K562 (cell line): ENCODE data around the gene PHLDB3. TPM values are rescaled to one million over a fixed set of nuclear protein-coding genes. Genes with fewer than 3 reads are reported as not detected.

Source experiments
- ATAC-seq: fragments of 200-7000 bp; cut with Tn5 transposase; 3 replicates; pipeline ENCODE4 v1.9.1; 2020; ENCODE audit warnings: moderate library complexity
- BruUV-seq: library from RNA; stranded (reverse); fragments of 400-500 nt; replicated peaks from 2 replicates; lab custom pipeline; 2021; lab: Mats Ljungman, UMichigan
- CTCF ChIA-PET: fragments of 300-600 bp; formaldehyde crosslinking; extraction: SDS; loops from one replicate; lab custom pipeline; 2021; ENCODE audit warnings: low intra/inter-chr PET ratio; lab: Yijun Ruan, JAX
- POLR2A ChIA-PET: fragments of 300-600, 350-650 bp; sonication (Branson Sonifier 250); formaldehyde crosslinking; extraction: SDS; loops from one replicate; lab custom pipeline; 2021; ENCODE audit warnings: antibody characterized with exemption, inconsistent platforms; lab: Yijun Ruan, JAX
- DNase-seq, 4 experiments: peaks; one replicate each; pipeline versions ENCODE4 v3.0.0 to v3.0.0-alpha.2; 2011 to 2018; ENCODE audit warnings: low spot score in 3 of 4, mixed read lengths in 3 of 4; ENCODE audit errors: extremely low read depth in 1 of 4
- FAIRE-seq: peaks from 2 replicates; lab custom pipeline; 2011; peaks lifted over from hg19 to GRCh38; lab: Jason Lieb, UNC
- H2AFZ ChIP-seq: 2 replicates; pipeline ENCODE4 v1.6.0; 2011; ENCODE audit warnings: low read depth, low read length, control low read depth, inconsistent platforms
- H3K27ac ChIP-seq: fragments of 200-600 bp; 3 replicates; pipeline ENCODE4 v1.8.0; 2011; ENCODE audit warnings: low read depth, mild to moderate bottlenecking, control low read depth, inconsistent platforms, low read length, moderate library complexity, mixed read lengths; ENCODE audit errors: extremely low read depth
- H3K27me3 ChIP-seq, 2 experiments: fragments of 300-600 bp in 1 of 2; 2 replicates in 1 of 2; 3 replicates in 1 of 2; pipeline versions ENCODE4 v1.6.0 to v1.8.0; 2011; ENCODE audit warnings: inconsistent platforms in 2 of 2, low read length in 2 of 2, mild to moderate bottlenecking in 1 of 2, mixed read lengths in 1 of 2, moderate library complexity in 1 of 2; ENCODE audit not compliant: control insufficient read depth in 2 of 2, insufficient read depth in 2 of 2
- H3K36me3 ChIP-seq: fragments of 300-600 bp; 3 replicates; pipeline ENCODE4 v1.8.0; 2011; ENCODE audit warnings: mild to moderate bottlenecking, low read length, inconsistent platforms; ENCODE audit not compliant: control insufficient read depth, insufficient read depth
- H3K4me1 ChIP-seq, 2 experiments: fragments of 200-600 bp in 1 of 2; replicated peaks in 1 of 2; 2 replicates in 1 of 2; 3 replicates in 1 of 2; pipeline versions ENCODE4 v1.5.1 to v1.8.0; 2011; ENCODE audit warnings: inconsistent platforms in 2 of 2, low read length in 2 of 2, mild to moderate bottlenecking in 1 of 2, mixed read lengths in 1 of 2, moderate library complexity in 1 of 2; ENCODE audit not compliant: control insufficient read depth in 2 of 2, insufficient read depth in 2 of 2
- H3K4me2 ChIP-seq: 2 replicates; pipeline ENCODE4 v1.6.1; 2011; ENCODE audit warnings: low read length, control low read depth, inconsistent platforms, mixed read lengths; ENCODE audit not compliant: insufficient read depth
- H3K4me3 ChIP-seq: fragments of 200-600 bp; sonication (generic), shearing (Covaris generic); 2 replicates; pipeline ENCODE4 v1.5.1; 2016; ENCODE audit warnings: control low read depth, inconsistent platforms
- H3K79me2 ChIP-seq: fragments of 200-600 bp; 3 replicates; pipeline ENCODE4 v1.8.0; 2011; ENCODE audit warnings: low read length, inconsistent platforms; ENCODE audit not compliant: control insufficient read depth, insufficient read depth
- H3K9ac ChIP-seq, 2 experiments: 2 replicates each; pipeline versions ENCODE4 v1.6.0 to v1.6.1; 2011; ENCODE audit warnings: low read depth in 2 of 2, low read length in 2 of 2, control low read depth in 1 of 2, inconsistent platforms in 1 of 2, mild to moderate bottlenecking in 1 of 2, mixed read lengths in 1 of 2; ENCODE audit not compliant: insufficient read depth in 1 of 2
- H3K9me1 ChIP-seq: one replicate; pipeline ENCODE4 v1.6.0; 2011; ENCODE audit warnings: inconsistent platforms, mild to moderate bottlenecking, low read length, moderate library complexity; ENCODE audit not compliant: control insufficient read depth, insufficient read depth
- H3K9me3 ChIP-seq: replicated peaks from 2 replicates; pipeline ENCODE4 v1.5.1; 2011; ENCODE audit warnings: low read depth, low read length, inconsistent platforms; ENCODE audit not compliant: control insufficient read depth, insufficient read depth
- H4K20me1 ChIP-seq: replicated peaks from 2 replicates; pipeline ENCODE4 v1.6.1; 2011; ENCODE audit warnings: low read length, inconsistent platforms, mixed read lengths; ENCODE audit not compliant: control insufficient read depth, insufficient read depth
- ARHGAP35 ChIP-seq: fragments of 450-650 bp; IDR thresholded peaks from 2 replicates; pipeline ENCODE4 v1.6.1; 2018; ENCODE audit not compliant: partially characterized antibody
- CBFA2T3 ChIP-seq: fragments of 450-650 bp; IDR thresholded peaks from 2 replicates; pipeline ENCODE4 v1.6.1; 2017
- DMBX1 ChIP-seq: fragments of 250-450 bp; sonication (Bioruptor Pico); IDR thresholded peaks from 2 replicates; pipeline ENCODE4 v1.8.0; 2022; ENCODE audit warnings: inconsistent platforms, mild to moderate bottlenecking, moderate library complexity, borderline replicate concordance
- ID3 ChIP-seq, 2 experiments: fragments of 250-450 bp in 1 of 2; fragments of 450-650 bp in 1 of 2; sonication (Bioruptor Pico) in 1 of 2; IDR thresholded peaks; 2 replicates each; pipeline versions ENCODE4 v1.6.1 to v1.8.0; 2016 to 2021; ENCODE audit warnings: mild to moderate bottlenecking in 2 of 2, moderate library complexity in 2 of 2, missing compliant biosample characterization in 1 of 2, missing genetic modification characterization in 1 of 2
- KHSRP ChIP-seq: fragments of 450-650 bp; IDR thresholded peaks from 2 replicates; pipeline ENCODE4 v1.6.1; 2017
- KLF6 ChIP-seq: fragments of 250-450 bp; sonication (Bioruptor Pico); IDR thresholded peaks from 2 replicates; pipeline ENCODE4 v1.4.0; 2020; ENCODE audit warnings: mild to moderate bottlenecking, moderate library complexity, borderline replicate concordance
- LCOR ChIP-seq: sonication (generic); formaldehyde crosslinking; IDR thresholded peaks from 2 replicates; pipeline ENCODE4 v1.8.0; 2022; ENCODE audit warnings: mild to moderate bottlenecking, missing genetic modification reagents
- MCM5 ChIP-seq: fragments of 450-650 bp; IDR thresholded peaks from 2 replicates; pipeline ENCODE4 v1.6.1; 2016; ENCODE audit warnings: low read depth
- MECOM ChIP-seq: fragments of 250-450 bp; sonication (Bioruptor Pico); IDR thresholded peaks from 2 replicates; pipeline ENCODE4 v1.8.0; 2022; ENCODE audit warnings: inconsistent platforms
- NFE2L1 ChIP-seq: fragments of 450-650 bp; IDR thresholded peaks from 2 replicates; pipeline ENCODE4 v1.6.1; 2016; ENCODE audit warnings: missing genetic modification characterization, low read depth, mild to moderate bottlenecking, missing compliant biosample characterization, moderate library complexity, borderline replicate concordance
- PTRF ChIP-seq: fragments of 450-650 bp; IDR thresholded peaks from 2 replicates; pipeline ENCODE4 v1.6.1; 2016; ENCODE audit warnings: mild to moderate bottlenecking, missing genetic modification characterization, missing compliant biosample characterization
- PTTG1 ChIP-seq: fragments of 450-650 bp; IDR thresholded peaks from 2 replicates; pipeline ENCODE4 v1.6.1; 2016; ENCODE audit warnings: low read depth, mild to moderate bottlenecking, missing genetic modification characterization, missing compliant biosample characterization
- TCF7 ChIP-seq: sonication (generic); IDR thresholded peaks from 2 replicates; pipeline ENCODE4 v1.6.1; 2016; ENCODE audit warnings: antibody characterized with exemption, borderline replicate concordance
- ZNF41 ChIP-seq: fragments of 250-450 bp; sonication (Bioruptor Pico); conservative IDR thresholded peaks from 2 replicates; pipeline ENCODE4 v1.4.0; 2020; ENCODE audit warnings: mild to moderate bottlenecking
- ZNF639 ChIP-seq, 2 experiments: fragments of 200-800 bp in 1 of 2; sonication (Bioruptor generic) in 1 of 2; sonication (generic) in 1 of 2; formaldehyde crosslinking in 1 of 2; IDR thresholded peaks in 1 of 2; conservative IDR thresholded peaks in 1 of 2; 2 replicates each; pipeline versions ENCODE4 v1.5.0 to v1.6.1; 2016 to 2020; ENCODE audit warnings: missing compliant biosample characterization in 1 of 2, missing genetic modification characterization in 1 of 2, missing genetic modification reagents in 1 of 2
- ZNF668 ChIP-seq: fragments of 250-450 bp; sonication (Bioruptor Pico); IDR thresholded peaks from 2 replicates; pipeline ENCODE4 v1.8.0; 2022; ENCODE audit warnings: mild to moderate bottlenecking, inconsistent platforms
- WGBS: fragments of 100-300 bp; shearing (Covaris generic); methylation state at CpG from one replicate; pipeline ENCODE4 v1.1.6; 2016; ENCODE audit warnings: low coverage, mixed read lengths; ENCODE audit not compliant: insufficient coverage; ENCODE audit errors: missing lambda C conversion rate; 5-methylcytosine and 5-hydroxymethylcytosine counted together
- in situ Hi-C: fragments of 300-500 bp; cut with MboI; formaldehyde crosslinking; loops from 4 replicates; pipeline ENCODE4 v1.15.0; 2018; ENCODE audit warnings: inconsistent platforms, mixed read lengths
- intact Hi-C: fragments of 100-400 bp; cut with micrococcal nuclease; formaldehyde crosslinking; loops from 2 replicates; pipeline ENCODE4 v1.14.2; 2022
- polyA plus RNA-seq, 8 experiments: library from polyadenylated mRNA; depleted of rRNA in 4 of 8; stranded (reverse) in 5 of 8; unstranded in 3 of 8; fragments of >200 nt; fragmentation: Nextera tagmentation in 2 of 8; fragmentation: Illumina TruSeq in 1 of 8; extraction: Ambion mirVana in 2 of 8; extraction: Trizol in 1 of 8; gene quantifications; 2 replicates each; pipeline versions ENCODE4 v1.2.1 to v1.2.3, GENCODE V29; 2011 to 2014; ENCODE audit warnings: inconsistent platforms in 1 of 8, missing spikeins in 1 of 8
- total RNA-seq, 7 experiments: library from RNA; depleted of rRNA in 6 of 7; stranded (reverse); fragments of >200 nt in 6 of 7; fragmentation: Illumina TruSeq in 2 of 7; extraction: Trizol in 2 of 7; gene quantifications; 2 replicates each; pipeline versions ENCODE4 v1.2.1 to v1.2.3, GENCODE V29; 2011 to 2021; ENCODE audit warnings: low replicate concordance in 1 of 7
- TF ChIP-seq, protein P1 (sequence below): fragments of 250-450 bp; sonication (Bioruptor Pico); IDR thresholded peaks from 2 replicates; pipeline ENCODE4 v1.4.0; 2020; ENCODE audit warnings: mild to moderate bottlenecking

PHLDB3 gene
- total and polyA plus RNA-seq, 9 of the 15 experiments (the other 6 are each of a cell fraction or from before 2014, with no cell fraction given): 0.04 to 23.5 (median 3.9) TPM

DNA sequence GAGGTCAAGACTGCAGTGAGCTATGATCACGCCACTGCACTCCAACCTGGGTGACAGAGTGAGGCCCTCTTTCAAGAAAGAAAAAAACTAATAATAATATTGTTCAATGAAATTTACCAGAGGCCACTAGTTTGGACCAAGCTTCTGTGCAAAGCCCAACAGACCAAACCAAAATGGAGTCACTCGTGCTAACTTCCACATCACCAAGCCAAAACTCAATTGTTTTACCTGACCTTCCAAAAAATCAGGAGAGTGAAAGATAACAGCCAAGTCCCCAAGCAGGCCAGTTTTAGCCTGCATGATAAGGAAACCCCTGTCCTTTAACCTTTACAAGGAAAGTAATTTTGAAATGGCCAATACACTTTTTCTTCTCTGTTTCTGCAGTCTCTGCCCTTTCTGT, 59.1 kb downstream of the PHLDB3 start:
- no peak for FAIRE-seq
- TF ChIP-seq ZNF41 (CRISPR knock-in tag): peak; percentile 72; the same call in 1 of the 2 replicates
- TF ChIP-seq ARHGAP35: no peak
- peak; percentile 85 for TF ChIP-seq PTRF (tag)
- TF ChIP-seq ID3 (CRISPR knock-in tag; IDR thresholded peaks at IDR 0.05): no peak
- TF ChIP-seq ID3 (tag; IDR thresholded peaks at IDR 0.05): peak; percentile 77; the same call in 1 of the 2 replicates
- TF ChIP-seq, protein P1, sequence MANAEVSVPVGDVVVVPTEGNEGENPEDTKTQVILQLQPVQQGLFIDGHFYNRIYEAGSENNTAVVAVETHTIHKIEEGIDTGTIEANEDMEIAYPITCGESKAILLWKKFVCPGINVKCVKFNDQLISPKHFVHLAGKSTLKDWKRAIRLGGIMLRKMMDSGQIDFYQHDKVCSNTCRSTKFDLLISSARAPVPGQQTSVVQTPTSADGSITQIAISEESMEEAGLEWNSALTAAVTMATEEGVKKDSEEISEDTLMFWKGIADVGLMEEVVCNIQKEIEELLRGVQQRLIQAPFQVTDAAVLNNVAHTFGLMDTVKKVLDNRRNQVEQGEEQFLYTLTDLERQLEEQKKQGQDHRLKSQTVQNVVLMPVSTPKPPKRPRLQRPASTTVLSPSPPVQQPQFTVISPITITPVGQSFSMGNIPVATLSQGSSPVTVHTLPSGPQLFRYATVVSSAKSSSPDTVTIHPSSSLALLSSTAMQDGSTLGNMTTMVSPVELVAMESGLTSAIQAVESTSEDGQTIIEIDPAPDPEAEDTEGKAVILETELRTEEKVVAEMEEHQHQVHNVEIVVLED (CRISPR knock-in tag): 0 out of 2 replicates have a peak, but pooled peaks have one; percentile 15
- TF ChIP-seq MCM5: no peak
- no peak for TF ChIP-seq KHSRP
- TF ChIP-seq PTTG1 (tag): peak; percentile 91
- peak; percentile 57; the same call in 1 of the 2 replicates for TF ChIP-seq NFE2L1
- TF ChIP-seq ZNF668: peak; percentile 84; the same call in 1 of the 2 replicates
- TF ChIP-seq DMBX1 (CRISPR knock-in tag): peak; percentile 94
- peak; percentile 55; the same call in 1 of the 2 replicates for TF ChIP-seq MECOM (CRISPR knock-in tag)
- TF ChIP-seq LCOR (CRISPR knock-in tag): no peak
- peak; percentile 64; the same call in 1 of the 2 replicates for TF ChIP-seq KLF6 (CRISPR knock-in tag)
- peak in 1 of 2 experiments; percentile 65; a peak in 2 of 4 replicates for TF ChIP-seq ZNF639 (CRISPR knock-in tag; conservative IDR thresholded peaks at IDR 0.05 in 1 of 2, IDR thresholded peaks at IDR 0.05 in 1 of 2)
- no peak for TF ChIP-seq TCF7
- peak; percentile 14; the same call in 1 of the 2 replicates for TF ChIP-seq CBFA2T3

More for the DNA sequence above, 59.1 kb downstream of the PHLDB3 start:
- WGBS: 53% methylated on average over 2 of the region's 2 CpGs
- in situ Hi-C loops: loop anchor here (5.0 kb wide), 2 partner anchors 72 to 207 kb away; no protein-coding TSS in a partner anchor
- Histone ChIP-seq H3K9ac (no peak overlapping the region), H2AFZ (no peak overlapping the region), H3K9me3 (no peaks in the 10 kb centered on the region), H3K27me3 (no peaks in the 10 kb centered on the region), H4K20me1 (no peaks in the 10 kb centered on the region), H3K27ac (no peak overlapping the region), H3K9me1 (no peaks in the 10 kb centered on the region), H3K79me2 (no peaks in the 10 kb centered on the region), H3K36me3 (no peaks in the 10 kb centered on the region), H3K4me1 (peaks cover 3 to 10% of the 10 kb centered on the region in 2 experiments; a peak in 4 of 5 replicates), H3K4me2 (no peak overlapping the region), H3K4me3 (no peak overlapping the region)
- no peak for DNase-seq
- BruUV-seq: no TSS peak
- no peak for ATAC-seq
- ChIA-PET POLR2A (interaction anchor here (0.6 kb wide), 1 partner anchor 25 kb away, joined by 3 read pairs; no protein-coding TSS in a partner anchor), CTCF (no interaction called here)
- intact Hi-C loops: loop anchor here (5.0 to 10.0 kb wide), 3 partner anchors 57 to 209 kb away; partner anchors contain the start of gene PHLDB3
